HG02642 (cell line): ENCODE measurements around the gene MAP2.
"Not testable (repeated sequence)": the region's sequence is repeated elsewhere in the genome, so short reads cannot be mapped to it uniquely, and the experiment has no call there.

Experiments used
- ATAC-seq: cut with Tn5 transposase; IDR thresholded peaks from one replicate; pipeline ENCODE4 v1.9.1; 2021; ENCODE audit warnings: mild to moderate bottlenecking; ENCODE audit not compliant: unreplicated experiment, poor library complexity

The MAP2 gene

GRCh38 chr2:209579230-209579749, 155.4 kb downstream of the MAP2 start:
- no peak for ATAC-seq

- ATAC-seq = no peak
Measured at GRCh38 chr2:209581040-209581439, 157.2 kb downstream of the MAP2 start.

GRCh38 chr2:209582281-209582680, 158.4 kb downstream of the MAP2 start:
- ATAC-seq = no peak

- ATAC-seq = no peak
Measured at GRCh38 chr2:209584472-209584871, 160.6 kb downstream of the MAP2 start.

GRCh38 chr2:209584915-209585314, 161.1 kb downstream of the MAP2 start:
- no peak for ATAC-seq

GRCh38 chr2:209591021-209591420, 167.2 kb downstream of the MAP2 start:
- ATAC-seq = no peak

GRCh38 chr2:209592106-209592505, 168.3 kb downstream of the MAP2 start:
- no peak for ATAC-seq

- ATAC-seq = no peak
Measured at GRCh38 chr2:209593930-209594329, 170.1 kb downstream of the MAP2 start.

GRCh38 chr2:209596262-209596661, 172.4 kb downstream of the MAP2 start:
- ATAC-seq = no peak

GRCh38 chr2:209598227-209598626, 174.4 kb downstream of the MAP2 start:
- ATAC-seq = not testable (repeated sequence)

GRCh38 chr2:209600341-209601171, 176.7 kb downstream of the MAP2 start:
- ATAC-seq = no peak

- ATAC-seq = no peak
Measured at GRCh38 chr2:209601497-209601896, 177.7 kb downstream of the MAP2 start.

GRCh38 chr2:209602259-209602658, 178.4 kb downstream of the MAP2 start:
- no peak for ATAC-seq

- no peak for ATAC-seq
Measured at GRCh38 chr2:209609531-209609930, 185.7 kb downstream of the MAP2 start.

- no peak for ATAC-seq
Measured at GRCh38 chr2:209610631-209611030, 186.8 kb downstream of the MAP2 start.

- ATAC-seq = no peak
Measured at GRCh38 chr2:209613649-209614305, 189.9 kb downstream of the MAP2 start.

- ATAC-seq = no peak
Measured at GRCh38 chr2:209614690-209615369, 191.0 kb downstream of the MAP2 start.

GRCh38 chr2:209619782-209620181, 195.9 kb downstream of the MAP2 start:
- peak; percentile 64 for ATAC-seq

GRCh38 chr2:209624192-209624938, 200.5 kb downstream of the MAP2 start:
- no peak for ATAC-seq

GRCh38 chr2:209629597-209629996, 205.8 kb downstream of the MAP2 start:
- no peak for ATAC-seq
